HTERT RPE-1 (cell line): ENCODE results near the gene INTS11.

Source experiments
- in situ Hi-C: fragments of 300-500 bp; cut with MboI; formaldehyde crosslinking; loops from 4 replicates; pipeline ENCODE4 v1.14.3; 2020; ENCODE audit warnings: low sequenced_read_pairs

The INTS11 gene

DNA sequence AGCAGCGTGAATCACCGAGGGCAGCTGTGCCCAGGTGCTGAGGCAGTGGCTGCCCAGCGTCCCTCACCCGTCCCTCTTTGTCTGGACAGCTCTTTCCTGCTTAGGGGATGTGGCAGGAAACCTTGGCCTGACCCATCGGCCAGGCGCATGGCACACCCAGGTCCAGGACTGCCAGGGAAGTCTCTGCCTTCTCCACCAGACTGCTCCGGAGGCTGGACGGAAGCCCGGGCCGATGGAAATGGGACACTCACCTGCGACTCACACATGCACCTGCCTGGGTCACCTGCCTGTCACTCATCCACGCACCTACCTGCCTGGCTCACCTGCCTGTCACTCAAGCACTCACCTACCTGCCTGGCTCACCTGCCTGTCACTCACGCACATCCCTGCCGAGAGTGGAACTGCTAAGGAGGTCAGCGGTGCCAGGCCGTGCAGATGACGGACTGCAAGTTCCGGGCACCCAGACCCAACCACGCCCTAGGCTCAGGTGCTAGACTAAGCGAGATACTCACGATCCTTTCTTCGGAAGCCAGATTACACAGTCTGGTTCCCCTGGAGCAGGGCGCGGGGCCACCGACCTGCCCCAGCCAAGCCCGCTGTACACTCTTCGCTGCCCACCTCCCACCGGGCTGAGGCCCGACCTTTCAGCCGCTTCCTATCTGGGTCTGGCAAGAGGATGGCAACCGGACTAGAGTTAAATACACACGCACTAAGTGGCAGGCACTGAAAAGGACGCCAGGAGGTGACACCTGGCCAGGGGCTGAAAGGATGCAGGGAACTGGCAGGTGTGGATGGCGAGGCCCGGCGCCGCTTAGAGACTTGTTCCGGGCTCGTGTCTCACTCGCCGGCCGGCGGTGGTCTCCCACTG is 51.9 kb downstream of the INTS11 start:
- in situ Hi-C loops, result no loop called here

DNA sequence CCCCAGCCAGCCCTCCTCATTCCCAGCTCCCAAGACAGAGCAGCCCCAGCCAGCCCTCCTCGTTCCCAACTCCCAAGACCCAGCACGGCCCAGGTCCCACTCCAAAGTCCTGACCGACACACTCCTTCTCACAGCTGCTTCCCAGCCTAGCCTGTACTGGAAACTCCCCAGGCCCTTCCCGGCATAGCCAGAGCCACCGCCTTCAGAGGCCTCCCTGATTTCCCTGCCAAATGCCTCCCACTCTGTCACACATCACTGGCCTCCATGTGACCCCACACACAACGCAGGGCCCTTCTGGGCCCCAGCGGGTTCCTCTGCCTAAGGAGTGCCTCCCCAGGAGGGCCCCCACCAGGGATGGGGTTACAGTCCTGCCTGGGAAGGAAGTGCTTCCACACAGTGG is 53.6 kb downstream of the INTS11 start:
- in situ Hi-C loops, result no loop called here

- in situ Hi-C loops, result no loop called here
These were observed 56.2 kb downstream of the INTS11 start for GRCh38 chr1:1268284-1268682.

DNA sequence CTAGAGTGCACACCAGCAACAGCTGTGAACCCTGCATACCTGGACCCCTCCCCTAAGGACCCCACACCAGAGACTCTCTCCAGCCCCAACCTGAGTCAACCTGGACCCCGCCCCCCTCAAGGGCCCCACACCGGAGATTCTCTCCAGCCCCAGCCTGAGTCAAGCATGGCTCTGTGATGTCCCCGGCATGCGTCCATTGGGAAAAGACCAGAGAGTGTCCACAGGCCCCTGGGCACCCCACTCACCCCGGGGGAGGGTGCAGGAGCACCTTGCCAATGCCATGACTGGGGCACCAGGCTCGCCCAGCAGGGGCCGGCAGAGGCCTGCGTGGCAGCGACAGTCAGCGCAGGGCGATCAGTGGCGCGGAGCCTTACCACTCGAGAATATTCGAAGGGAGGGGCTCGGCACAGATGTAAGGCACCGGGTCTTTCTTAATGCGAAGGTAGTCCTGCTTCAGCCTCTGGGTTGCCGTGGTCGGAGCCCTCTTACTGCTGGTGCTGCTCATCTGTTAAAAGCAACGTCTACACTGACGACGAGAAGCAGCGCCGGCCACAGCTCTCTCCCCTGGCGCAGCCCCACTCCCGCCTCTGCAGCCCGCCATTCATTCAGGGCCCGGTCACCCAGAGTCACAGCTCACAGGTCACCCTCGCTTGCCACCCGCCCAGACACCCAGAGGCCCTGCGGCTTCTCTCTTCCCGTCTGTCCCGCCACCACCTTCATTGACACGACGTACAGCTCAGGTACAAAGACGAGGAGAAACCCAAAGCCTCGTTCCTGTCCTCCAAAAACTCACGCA is 56.8 kb downstream of the INTS11 start:
- in situ Hi-C loops, result no loop called here

DNA sequence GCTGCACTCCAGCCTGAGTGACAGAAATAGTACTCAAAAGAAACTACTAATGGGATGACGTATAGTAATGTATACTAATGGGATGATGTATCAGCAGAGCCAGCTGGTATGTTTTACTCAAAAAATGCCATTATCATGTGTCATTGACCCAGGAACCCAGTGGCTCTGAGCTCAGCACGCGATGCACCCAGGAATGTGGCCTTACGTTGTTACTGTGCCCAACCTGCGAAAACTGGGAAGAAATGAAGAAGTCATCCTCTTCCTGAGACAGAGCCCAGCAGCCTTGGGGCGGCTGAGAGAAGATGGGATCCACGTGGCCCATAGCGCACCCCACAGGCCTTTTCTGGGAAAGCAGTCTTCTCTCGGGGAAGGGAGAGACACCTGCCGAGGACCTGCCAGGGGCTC is 59.6 kb downstream of the INTS11 start:
- in situ Hi-C loops, result no loop called here

DNA sequence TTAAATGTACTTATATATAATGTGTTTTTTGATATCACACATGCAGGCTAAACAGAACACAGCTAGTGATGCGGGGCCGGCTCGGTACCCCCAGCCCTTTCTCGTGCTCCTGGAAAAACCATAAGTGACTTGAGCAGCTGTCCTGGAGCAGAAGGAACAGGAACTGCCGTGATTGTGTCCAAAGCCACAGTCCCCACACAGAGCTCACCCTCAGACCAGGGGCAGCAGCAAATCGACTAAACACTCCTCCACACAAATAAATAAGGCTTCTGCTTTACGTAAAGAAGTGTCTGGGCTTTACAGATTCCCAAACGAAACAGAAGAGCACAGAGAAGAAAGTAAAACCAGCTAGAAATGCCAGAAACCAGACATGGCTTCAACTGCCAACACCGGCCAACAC is 60.4 kb downstream of the INTS11 start:
- in situ Hi-C loops, result no loop called here

DNA sequence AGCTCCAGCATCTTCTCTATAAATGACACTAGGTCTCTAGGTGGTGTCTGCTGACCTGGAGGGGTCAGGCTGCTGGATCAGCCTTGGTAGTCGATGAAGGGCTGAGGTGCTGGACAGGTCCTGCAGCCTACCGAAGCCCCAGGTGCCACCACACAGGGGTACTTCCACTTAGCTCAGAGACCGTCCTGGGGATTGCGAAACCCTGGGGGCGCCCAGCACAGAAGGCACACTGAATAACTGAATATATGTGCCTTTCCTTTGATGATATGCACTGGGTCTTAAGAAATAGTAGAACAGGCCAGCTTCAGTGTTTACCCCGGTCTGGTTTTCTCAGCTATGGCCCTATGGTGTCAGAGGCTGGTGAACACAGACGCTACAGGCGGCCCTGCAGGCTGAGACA is 61.7 kb downstream of the INTS11 start:
- in situ Hi-C loops, result no loop called here

GRCh38 chr1:1262071-1262470 is 62.4 kb downstream of the INTS11 start:
- in situ Hi-C loops, result no loop called here
